Colonic mucosa (tissue), 4 donors: Measurements from ENCODE around the gene KCNN1. TPM values are rescaled to one million over a fixed set of nuclear protein-coding genes. Genes with fewer than 3 reads are reported as not detected.

Source experiments
- DNase-seq: peaks from one replicate; pipeline ENCODE4 v3.0.0-alpha.2; 2020
- H3K27ac ChIP-seq: fragments of 200-600 bp; one replicate; pipeline ENCODE4 v1.8.0; 2021
- H3K27me3 ChIP-seq: fragments of 200-600 bp; one replicate; pipeline ENCODE4 v1.8.0; 2021
- H3K36me3 ChIP-seq: fragments of 200-600 bp; one replicate; pipeline ENCODE4 v1.8.0; 2021
- H3K4me1 ChIP-seq: fragments of 200-600 bp; one replicate; pipeline ENCODE4 v1.8.0; 2021; ENCODE audit warnings: mild to moderate bottlenecking
- H3K4me3 ChIP-seq: fragments of 200-600 bp; one replicate; pipeline ENCODE4 v1.8.0; 2021
- H3K9ac ChIP-seq, 2 donors: one replicate each; pipeline ENCODE4 v1.7.0; 2013; ENCODE audit warnings: control low read depth in 2 of 2, low read depth in 2 of 2, low read length in 2 of 2
- H3K9me3 ChIP-seq: fragments of 200-600 bp; one replicate; pipeline ENCODE4 v1.8.0; 2021
- intact Hi-C: fragments of 100-400 bp; cut with DNase I; formaldehyde crosslinking; loops from one replicate; pipeline ENCODE4 v1.14.1; 2022
- total RNA-seq, 2 donors: library from RNA; stranded (reverse); fragmentation: NEBNext Ultra II Directional in 1 of 2; extraction: Animal tissue kit (Norgen Biotek cat#: 25700) in 1 of 2; gene quantifications; one replicate each; pipeline ENCODE4 v1.2.1, GENCODE V29; 2021
- TF ChIP-seq, protein P1 (sequence below): fragments of 200-600 bp; IDR thresholded peaks from one replicate; pipeline ENCODE4 v1.8.0; 2022; ENCODE audit warnings: antibody characterized with exemption, mild to moderate bottlenecking
- donor health status: healthy.
- donor health status: DM: no; HTN: no; CAD: no.
- donor health status: DM: no; HTN: no; CAD: no.

The KCNN1 gene
- total RNA-seq, 2 donors from 2014 or later: not detected

DNA sequence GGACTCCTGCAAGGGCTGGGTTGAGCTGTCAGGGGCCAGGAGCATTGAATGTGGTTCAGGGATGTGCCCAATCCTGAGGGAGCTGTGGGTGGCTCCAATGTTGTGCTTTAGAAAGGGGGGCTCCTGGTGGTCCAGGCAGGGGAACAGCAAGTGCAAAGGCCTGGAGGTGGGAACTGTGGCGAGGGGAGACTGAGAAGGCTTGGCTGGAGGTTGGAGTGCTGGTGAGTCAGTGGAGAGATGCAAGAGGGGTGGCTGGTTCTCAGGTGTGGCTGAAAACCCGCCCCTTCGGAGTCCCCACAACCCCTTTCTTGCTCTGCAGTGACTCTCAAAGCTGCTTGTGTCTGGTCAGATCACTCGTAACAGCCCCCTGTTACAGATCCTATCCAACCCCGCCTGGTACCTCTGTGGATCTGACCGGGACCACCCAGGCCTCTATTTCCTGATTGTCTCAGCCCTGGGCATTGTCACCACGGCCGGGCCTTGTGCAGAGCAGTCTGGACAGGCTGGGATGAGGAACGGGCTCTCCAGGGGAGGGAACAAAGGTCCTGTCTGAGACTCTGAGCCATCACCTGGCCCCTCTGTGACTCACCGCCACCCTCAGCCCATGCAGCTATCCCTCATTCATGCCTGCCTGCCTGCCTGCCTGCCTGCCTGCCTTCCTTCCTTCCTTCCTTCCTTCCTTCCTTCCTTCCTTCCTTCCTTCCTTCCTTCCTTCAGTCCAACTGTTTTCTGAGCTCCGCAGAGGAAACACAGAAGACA lies 1.4 kb upstream of the KCNN1 start:
- Histone ChIP-seq H3K27ac (no peak overlapping the region), H3K4me1 (no peaks in the 10 kb centered on the region), H3K9ac (no peak overlapping the region), H3K36me3 (no peaks in the 10 kb centered on the region), H3K9me3 (no peaks in the 10 kb centered on the region), H3K4me3 (no peak overlapping the region), H3K27me3 (peaks cover 18% of the 10 kb centered on the region)
- no peak for DNase-seq
- TF ChIP-seq, protein P1, sequence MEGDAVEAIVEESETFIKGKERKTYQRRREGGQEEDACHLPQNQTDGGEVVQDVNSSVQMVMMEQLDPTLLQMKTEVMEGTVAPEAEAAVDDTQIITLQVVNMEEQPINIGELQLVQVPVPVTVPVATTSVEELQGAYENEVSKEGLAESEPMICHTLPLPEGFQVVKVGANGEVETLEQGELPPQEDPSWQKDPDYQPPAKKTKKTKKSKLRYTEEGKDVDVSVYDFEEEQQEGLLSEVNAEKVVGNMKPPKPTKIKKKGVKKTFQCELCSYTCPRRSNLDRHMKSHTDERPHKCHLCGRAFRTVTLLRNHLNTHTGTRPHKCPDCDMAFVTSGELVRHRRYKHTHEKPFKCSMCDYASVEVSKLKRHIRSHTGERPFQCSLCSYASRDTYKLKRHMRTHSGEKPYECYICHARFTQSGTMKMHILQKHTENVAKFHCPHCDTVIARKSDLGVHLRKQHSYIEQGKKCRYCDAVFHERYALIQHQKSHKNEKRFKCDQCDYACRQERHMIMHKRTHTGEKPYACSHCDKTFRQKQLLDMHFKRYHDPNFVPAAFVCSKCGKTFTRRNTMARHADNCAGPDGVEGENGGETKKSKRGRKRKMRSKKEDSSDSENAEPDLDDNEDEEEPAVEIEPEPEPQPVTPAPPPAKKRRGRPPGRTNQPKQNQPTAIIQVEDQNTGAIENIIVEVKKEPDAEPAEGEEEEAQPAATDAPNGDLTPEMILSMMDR: no peak
- intact Hi-C loops: no loop called here

DNA sequence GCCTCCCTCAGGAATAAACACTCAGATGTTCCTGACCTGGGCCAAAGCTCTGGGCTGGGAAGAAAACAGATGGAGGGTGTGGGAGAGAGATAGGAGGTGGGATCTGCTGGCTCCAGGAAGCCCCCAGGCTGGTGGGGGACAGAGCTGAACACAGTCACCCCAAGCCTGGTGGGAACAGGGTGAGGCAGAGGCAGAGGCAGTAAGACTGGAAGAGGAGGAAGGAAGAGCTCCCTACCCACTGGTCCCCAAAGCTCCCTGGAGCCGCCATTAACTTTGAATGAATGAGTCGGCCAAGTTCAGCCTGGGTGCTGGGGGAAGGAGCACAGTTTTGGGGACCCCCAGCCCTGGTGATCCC lies 801 bp upstream of the KCNN1 start:
- intact Hi-C loops: no loop called here
- TF ChIP-seq, protein P1: no peak
- Histone ChIP-seq H3K4me3 (no peak overlapping the region), H3K9ac (no peak overlapping the region), H3K36me3 (no peaks in the 10 kb centered on the region), H3K9me3 (no peaks in the 10 kb centered on the region), H3K4me1 (no peaks in the 10 kb centered on the region), H3K27me3 (peaks cover 18% of the 10 kb centered on the region), H3K27ac (no peak overlapping the region)
- no peak for DNase-seq

DNA sequence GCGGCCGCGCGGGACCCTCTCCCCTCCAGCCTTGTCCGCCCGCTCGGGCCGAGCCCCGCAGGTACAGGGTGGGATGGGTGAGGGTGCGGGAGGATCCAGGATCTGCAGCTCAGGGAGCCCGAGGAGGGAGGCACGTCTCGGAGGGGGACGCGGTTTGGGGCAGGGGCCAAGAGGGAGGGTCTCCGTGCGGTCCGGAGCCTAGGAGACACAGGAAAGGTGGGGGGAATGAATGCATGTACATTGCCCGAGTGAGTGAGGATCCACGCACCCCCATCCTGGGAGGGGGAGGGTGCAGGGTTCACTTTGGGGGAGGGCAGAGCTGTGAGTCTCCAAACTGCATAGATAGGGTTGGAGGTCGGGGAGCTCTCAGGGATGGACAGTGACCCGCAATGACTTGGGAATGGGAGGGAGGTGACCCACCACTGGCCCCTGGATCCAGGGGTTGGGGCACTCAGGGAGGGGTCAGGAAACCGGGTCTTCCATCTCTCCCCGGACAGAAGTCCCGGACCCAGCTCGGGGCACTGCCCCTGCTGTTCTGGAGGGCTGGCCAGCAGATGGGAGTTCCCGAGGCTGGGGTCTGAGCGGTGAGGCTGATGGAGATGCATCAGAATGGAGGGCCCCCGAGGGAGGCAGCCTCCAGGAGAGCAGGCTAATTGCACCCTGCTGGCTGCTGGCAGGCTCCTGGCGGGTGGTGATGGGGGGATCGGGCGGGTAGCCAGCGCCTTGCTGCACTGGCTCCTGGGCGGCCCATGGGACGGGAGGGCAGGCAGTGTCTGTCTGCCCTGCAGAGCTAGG lies 547 bp downstream of the KCNN1 start:
- intact Hi-C loops: no loop called here
- peaks cover 18% of the 10 kb centered on the region for H3K27me3 ChIP-seq
- H3K36me3 ChIP-seq: no peaks in the 10 kb centered on the region
- no peak overlapping the region for H3K4me3 ChIP-seq
- H3K27ac ChIP-seq: no peak overlapping the region
- TF ChIP-seq, protein P1: no peak
- no peak for DNase-seq
- H3K9me3 ChIP-seq: no peaks in the 10 kb centered on the region
- no peaks in the 10 kb centered on the region for H3K4me1 ChIP-seq
- no peak overlapping the region for H3K9ac ChIP-seq

DNA sequence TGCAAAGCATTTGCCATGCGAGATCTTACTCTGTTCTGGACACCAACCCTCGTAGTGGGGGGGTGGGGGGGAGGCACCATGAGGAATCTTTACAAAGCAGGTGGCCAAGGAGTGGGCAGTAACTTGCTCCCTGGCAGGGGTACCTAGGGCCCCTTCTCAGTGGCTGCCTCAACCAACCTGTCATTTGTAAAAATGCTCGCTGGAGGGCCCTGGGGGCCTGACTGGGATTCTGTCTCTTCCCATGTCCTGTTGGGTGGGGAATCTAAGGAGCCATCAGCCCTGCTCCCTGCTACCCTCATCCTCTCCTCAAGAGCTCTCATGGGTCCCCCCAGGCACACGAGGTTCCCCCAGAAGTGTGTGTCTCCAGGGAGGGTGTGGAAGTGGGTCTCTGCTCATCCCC lies 1.5 kb downstream of the KCNN1 start:
- Histone ChIP-seq H3K4me3 (no peak overlapping the region), H3K36me3 (no peaks in the 10 kb centered on the region), H3K9ac (no peak overlapping the region), H3K27me3 (peaks cover 18% of the 10 kb centered on the region), H3K27ac (no peak overlapping the region), H3K4me1 (no peaks in the 10 kb centered on the region), H3K9me3 (no peaks in the 10 kb centered on the region)
- TF ChIP-seq, protein P1: no peak
- intact Hi-C loops: no loop called here
- no peak for DNase-seq

DNA sequence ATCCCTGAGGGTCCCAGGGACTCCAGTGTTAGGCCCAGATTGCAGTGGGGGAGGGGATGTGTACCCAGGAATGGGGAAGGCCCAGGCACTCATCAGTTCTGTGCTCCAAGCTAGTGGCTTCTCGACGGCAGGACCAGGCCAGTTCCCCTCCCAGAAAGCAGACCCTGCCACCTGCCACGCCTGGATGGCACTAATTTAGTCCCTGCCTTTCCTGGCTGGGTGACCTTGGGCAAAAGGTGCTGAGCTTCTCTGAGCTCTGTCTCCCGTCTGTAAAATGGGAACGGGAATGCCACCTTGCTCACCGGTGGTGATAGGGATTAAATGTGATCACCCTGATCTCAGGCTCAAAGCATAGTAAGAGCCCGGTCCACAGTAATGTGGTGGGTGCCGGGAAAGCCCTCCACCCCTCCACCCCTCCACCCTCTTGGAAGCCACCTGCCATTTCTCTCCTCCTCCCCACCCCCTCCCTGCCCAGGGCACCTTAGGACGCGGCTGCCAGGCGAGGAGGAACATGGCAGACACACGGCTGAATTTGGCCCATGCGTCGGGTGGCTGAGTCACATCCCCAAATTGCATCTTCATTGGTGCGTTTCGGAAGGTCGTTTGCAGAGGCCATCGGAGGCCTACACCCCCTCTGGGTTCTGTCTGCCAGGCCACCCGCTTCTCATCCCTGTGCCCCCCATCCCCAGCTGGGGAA lies 2.3 kb downstream of the KCNN1 start:
- Histone ChIP-seq H3K36me3 (no peaks in the 10 kb centered on the region), H3K4me3 (no peak overlapping the region), H3K9me3 (no peaks in the 10 kb centered on the region), H3K27ac (no peak overlapping the region), H3K27me3 (peaks cover 18% of the 10 kb centered on the region), H3K9ac (no peak overlapping the region), H3K4me1 (no peaks in the 10 kb centered on the region)
- DNase-seq: no peak
- TF ChIP-seq, protein P1: no peak
- intact Hi-C loops: no loop called here
